ENCODE data around the gene NCLN. TPM values are rescaled to one million over a fixed set of nuclear protein-coding genes. Genes with fewer than 3 reads are reported as not detected.
"Not testable (repeated sequence)": the region's sequence is repeated elsewhere in the genome, so short reads cannot be mapped to it uniquely, and the experiment has no call there.

NCLN gene
- total RNA-seq, 1 donor from 2014 or later, result 34.9 TPM

GRCh38 chr19:3220576-3220975 lies 34.8 kb downstream of the NCLN start:
- Histone ChIP-seq H3K9me3 (no peaks in the 10 kb centered on the region), H3K36me3 (no peaks in the 10 kb centered on the region), H3K27ac (no peak overlapping the region), H3K27me3 (peaks cover 6% of the 10 kb centered on the region), H3K4me3 (no peak overlapping the region), H3K4me1 (peaks cover 7% of the 10 kb centered on the region)
- no peak for DNase-seq (ENCODE audit: extremely low spot score in 2 of 2)
- intact Hi-C loops (cut with DNase I), result no loop called here
- TF ChIP-seq CTCF (IDR thresholded peaks at IDR 0.05) (no peak), POLR2AphosphoS5 (IDR thresholded peaks at IDR 0.05; ENCODE audit: insufficient read depth in 1 of 2, low read depth in 1 of 2) (no peak), POLR2A (IDR thresholded peaks at IDR 0.05) (no peak)

- H3K27ac ChIP-seq; H3K27me3 ChIP-seq; H3K9me3 ChIP-seq; DNase-seq (ENCODE audit: extremely low spot score in 2 of 2); intact Hi-C loops (cut with DNase I); H3K4me1 ChIP-seq; H3K4me3 ChIP-seq; H3K36me3 ChIP-seq: not testable (repeated sequence)
Measured at GRCh38 chr19:3221576-3221975, 35.8 kb downstream of the NCLN start.

- Histone ChIP-seq H3K4me1 (peaks cover 7% of the 10 kb centered on the region), H3K36me3 (no peaks in the 10 kb centered on the region), H3K4me3 (no peak overlapping the region), H3K9me3 (no peaks in the 10 kb centered on the region), H3K27ac (no peak overlapping the region), H3K27me3 (peaks cover 8% of the 10 kb centered on the region)
- intact Hi-C loops (cut with DNase I), result no loop called here
- TF ChIP-seq POLR2A (IDR thresholded peaks at IDR 0.05) (no peak), CTCF (IDR thresholded peaks at IDR 0.05) (no peak), POLR2AphosphoS5 (IDR thresholded peaks at IDR 0.05; ENCODE audit: insufficient read depth in 1 of 2, low read depth in 1 of 2) (no peak)
- no peak for DNase-seq (ENCODE audit: extremely low spot score in 2 of 2)
Measured at GRCh38 chr19:3222709-3223108, 37.0 kb downstream of the NCLN start.

GRCh38 chr19:3224346-3225168 lies 38.8 kb downstream of the NCLN start, which contains the start of gene CELF5:
Gene CELF5, plus strand, starts transcription at chr19:3224661. Its CDS starts 79 bp downstream, at chr19:3224740.
- Histone ChIP-seq H3K36me3 (no peaks in the 10 kb centered on the region), H3K4me3 (peak within 1 kb of the TSS; percentile 20 to 48), H3K4me1 (peaks cover 7% of the 10 kb centered on the region), H3K27me3 (peaks cover 8% of the 10 kb centered on the region), H3K27ac (no peak within 1 kb of the TSS), H3K9me3 (no peaks in the 10 kb centered on the region)
- intact Hi-C loops (cut with DNase I), result no loop called here
- TF ChIP-seq POLR2A (IDR thresholded peaks at IDR 0.05), result no peak
- TF ChIP-seq CTCF (IDR thresholded peaks at IDR 0.05), result peak in 1 of 3 experiments; percentile 56
- TF ChIP-seq POLR2AphosphoS5 (IDR thresholded peaks at IDR 0.05; ENCODE audit: insufficient read depth in 1 of 2, low read depth in 1 of 2), result no peak
- DNase-seq (ENCODE audit: extremely low spot score in 2 of 2), result no peak

- Histone ChIP-seq H3K9me3 (no peaks in the 10 kb centered on the region), H3K27me3 (peaks cover 8% of the 10 kb centered on the region), H3K4me3 (no peak overlapping the region), H3K36me3 (no peaks in the 10 kb centered on the region), H3K4me1 (peaks cover 7% of the 10 kb centered on the region), H3K27ac (no peak overlapping the region)
- no peak for TF ChIP-seq POLR2AphosphoS5 (IDR thresholded peaks at IDR 0.05; ENCODE audit: insufficient read depth in 1 of 2, low read depth in 1 of 2)
- no peak for TF ChIP-seq POLR2A (IDR thresholded peaks at IDR 0.05)
- no peak for TF ChIP-seq CTCF (IDR thresholded peaks at IDR 0.05)
- intact Hi-C loops (cut with DNase I), result no loop called here
- DNase-seq (ENCODE audit: extremely low spot score in 2 of 2), result no peak
Measured at GRCh38 chr19:3225169-3225485, 39.4 kb downstream of the NCLN start.

All from vagina (tissue), 2 donors.